SK-N-MC (cell line): Measurements from ENCODE around the gene C10orf67.

Experiments used
- EZH2 ChIP-seq: fragments of 200-600 bp; sonication (generic); IDR thresholded peaks from one replicate; pipeline ENCODE4 v1.6.1; 2017; ENCODE audit warnings: antibody characterized with exemption
- POLR2AphosphoS5 ChIP-seq: IDR thresholded peaks from 2 replicates; pipeline ENCODE4 v1.6.1; 2012; ENCODE audit warnings: mild to moderate bottlenecking, low read depth, low read length, borderline replicate concordance

DNA sequence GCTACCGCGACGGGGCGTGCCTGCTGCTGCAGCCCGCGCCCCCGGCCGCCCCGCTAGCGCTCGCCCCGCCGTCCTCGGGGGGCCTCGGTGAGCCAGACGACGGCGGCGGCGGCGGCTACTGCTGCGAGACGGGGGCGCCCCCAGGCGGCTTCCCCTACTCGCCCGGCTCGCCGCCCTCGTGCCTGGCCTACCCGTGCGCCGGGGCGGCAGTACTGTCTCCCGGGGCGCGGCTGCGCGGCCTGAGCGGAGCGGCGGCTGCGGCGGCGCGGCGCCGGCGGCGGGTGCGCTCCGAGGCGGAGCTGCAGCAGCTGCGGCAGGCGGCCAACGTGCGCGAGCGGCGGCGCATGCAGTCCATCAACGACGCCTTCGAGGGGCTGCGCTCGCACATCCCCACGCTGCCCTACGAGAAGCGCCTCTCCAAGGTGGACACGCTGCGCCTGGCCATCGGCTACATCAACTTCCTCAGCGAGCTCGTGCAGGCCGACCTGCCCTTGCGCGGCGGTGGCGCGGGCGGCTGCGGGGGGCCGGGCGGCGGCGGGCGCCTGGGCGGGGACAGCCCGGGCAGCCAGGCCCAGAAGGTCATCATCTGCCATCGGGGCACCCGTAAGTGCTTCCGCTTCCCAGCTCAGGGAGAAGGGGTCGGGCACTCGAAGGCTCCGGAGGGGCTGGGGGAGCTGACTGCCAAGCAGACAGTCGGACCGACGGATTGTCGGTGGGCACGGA lies 151.7 kb downstream of the C10orf67 start:
- TF ChIP-seq POLR2AphosphoS5: no peak
- no peak for TF ChIP-seq EZH2
